RWPE1 (cell line): ENCODE results near the gene IL4R.

Source experiments
- CTCF ChIA-PET: fragments of 350-600 bp; sonication (Branson Sonifier 250); formaldehyde crosslinking; extraction: SDS; loops from one replicate; lab custom pipeline; 2021; lab: Yijun Ruan, JAX
- POLR2A ChIA-PET: fragments of 400-600 bp; formaldehyde crosslinking; extraction: SDS; loops from one replicate; lab custom pipeline; 2020; ENCODE audit warnings: antibody characterized with exemption; ENCODE audit not compliant: low non-redundant PET; lab: Yijun Ruan, JAX
- DNase-seq: peaks from one replicate; pipeline ENCODE4 v3.0.0; 2012; ENCODE audit warnings: low spot score
- H3K27ac ChIP-seq: fragments of 450-650 bp; 2 replicates; pipeline ENCODE4 v1.5.1; 2017
- CTCF ChIP-seq: fragments of 450-650 bp; conservative IDR thresholded peaks from 2 replicates; pipeline ENCODE4 v1.5.1; 2017; ENCODE audit warnings: low read depth, mild to moderate bottlenecking

The IL4R gene

DNA sequence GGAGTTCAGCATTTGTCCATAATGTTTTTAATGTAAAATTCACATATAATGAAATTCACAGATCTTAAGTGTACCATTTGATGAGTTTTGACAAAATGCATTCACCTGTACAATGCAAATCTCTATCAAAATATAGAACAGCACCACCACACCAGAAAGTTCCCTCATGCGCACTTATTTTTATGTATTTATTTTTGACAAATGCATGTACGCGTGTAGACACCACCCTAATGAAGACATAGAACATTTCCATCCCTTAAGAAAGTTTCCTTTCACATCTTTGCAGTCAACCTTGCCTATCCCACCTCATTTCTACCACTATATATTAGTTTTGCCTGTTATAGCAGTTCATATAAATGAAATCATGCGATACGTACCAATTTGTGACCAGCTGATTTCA, 15.6 kb upstream of the IL4R start:
- H3K27ac ChIP-seq = no peak overlapping the region
- TF ChIP-seq CTCF = no peak
- DNase-seq = no peak
- CTCF ChIA-PET = no interaction called here
- POLR2A ChIA-PET = no interaction called here

GRCh38 chr16:27301236-27301861, 12.4 kb upstream of the IL4R start:
- POLR2A ChIA-PET = no interaction called here
- TF ChIP-seq CTCF = no peak
- no peak overlapping the region for H3K27ac ChIP-seq
- DNase-seq = no peak
- CTCF ChIA-PET = no interaction called here

- no peak for DNase-seq
- no peak for TF ChIP-seq CTCF
- CTCF ChIA-PET = no interaction called here
- POLR2A ChIA-PET = no interaction called here
- no peak overlapping the region for H3K27ac ChIP-seq
Observed at GRCh38 chr16:27302126-27302525, 11.6 kb upstream of the IL4R start.

- CTCF ChIA-PET = interaction anchor here (0.5 to 0.7 kb wide), 3 partner anchors 62 to 1961 kb away, joined by 3 to 4 read pairs (median 3); no protein-coding TSS in a partner anchor
- POLR2A ChIA-PET = no interaction called here
- DNase-seq = no peak
- H3K27ac ChIP-seq = no peak overlapping the region
- TF ChIP-seq CTCF = no peak
Observed at GRCh38 chr16:27303256-27304100, 10.3 kb upstream of the IL4R start.

GRCh38 chr16:27304102-27304501, 9.7 kb upstream of the IL4R start:
- no peak for TF ChIP-seq CTCF
- CTCF ChIA-PET = interaction anchor here (0.5 to 0.6 kb wide), 2 partner anchors 62 to 1962 kb away, joined by 3 to 4 read pairs; no protein-coding TSS in a partner anchor
- DNase-seq = no peak
- no peak overlapping the region for H3K27ac ChIP-seq
- POLR2A ChIA-PET = no interaction called here

GRCh38 chr16:27304881-27305745, 8.7 kb upstream of the IL4R start:
- no peak overlapping the region for H3K27ac ChIP-seq
- POLR2A ChIA-PET = no interaction called here
- DNase-seq = no peak
- TF ChIP-seq CTCF = no peak
- CTCF ChIA-PET = no interaction called here
